ENCODE data around the gene HLA-C.
"Not testable (repeated sequence)": the region's sequence is repeated elsewhere in the genome, so short reads cannot be mapped to it uniquely, and the experiment has no call there.

The HLA-C gene

GRCh38 chr6:31268836-31269235, 3.1 kb downstream of the HLA-C start:
- FAIRE-seq, result no peak

- FAIRE-seq, result no peak
These were observed 3.5 kb downstream of the HLA-C start for GRCh38 chr6:31268369-31268765.

GRCh38 chr6:31267651-31268368, 4.1 kb downstream of the HLA-C start:
- no peak for FAIRE-seq

GRCh38 chr6:31266567-31267360, 5.1 kb downstream of the HLA-C start:
- FAIRE-seq, result no peak

- FAIRE-seq, result no peak
These were observed 6.0 kb downstream of the HLA-C start for GRCh38 chr6:31265926-31266325.

- not testable (repeated sequence) for FAIRE-seq
These were observed 8.5 kb downstream of the HLA-C start for GRCh38 chr6:31263346-31263933.

GRCh38 chr6:31259995-31260394, 11.9 kb downstream of the HLA-C start:
- not testable (repeated sequence) for FAIRE-seq

- FAIRE-seq, result no peak
These were observed 19.3 kb downstream of the HLA-C start for GRCh38 chr6:31252625-31253024.

GRCh38 chr6:31251261-31251660, 20.6 kb downstream of the HLA-C start:
- no peak for FAIRE-seq

- FAIRE-seq, result no peak
These were observed 22.7 kb downstream of the HLA-C start for GRCh38 chr6:31249184-31249583.

GRCh38 chr6:31247813-31248212, 24.1 kb downstream of the HLA-C start:
- FAIRE-seq, result no peak

GRCh38 chr6:31246051-31246521, 25.8 kb downstream of the HLA-C start:
- FAIRE-seq, result no peak

- no peak for FAIRE-seq
These were observed 28.4 kb downstream of the HLA-C start for GRCh38 chr6:31243508-31243907.

- FAIRE-seq, result no peak
These were observed 32.0 kb downstream of the HLA-C start for GRCh38 chr6:31239854-31240253.

GRCh38 chr6:31234101-31234500, 37.8 kb downstream of the HLA-C start:
- not testable (repeated sequence) for FAIRE-seq

- no peak for FAIRE-seq
These were observed 43.4 kb downstream of the HLA-C start for GRCh38 chr6:31228476-31228875.

- no peak for FAIRE-seq
These were observed 44.7 kb downstream of the HLA-C start for GRCh38 chr6:31227143-31227542.

- no peak for FAIRE-seq
These were observed 46.2 kb downstream of the HLA-C start for GRCh38 chr6:31225735-31226134.

GRCh38 chr6:31222496-31222895, 49.4 kb downstream of the HLA-C start:
- no peak for FAIRE-seq
